HG02840 (cell line): Measurements from ENCODE around the gene ATP1B2.
"Not testable (repeated sequence)": the region's sequence is repeated elsewhere in the genome, so short reads cannot be mapped to it uniquely, and the experiment has no call there.

Experiments
- ATAC-seq: cut with Tn5 transposase; IDR thresholded peaks from one replicate; pipeline ENCODE4 v1.9.1; 2021; ENCODE audit warnings: mild to moderate bottlenecking, moderate library complexity, moderate number of reproducible peaks; ENCODE audit not compliant: unreplicated experiment, low FRiP score

Gene ATP1B2

DNA sequence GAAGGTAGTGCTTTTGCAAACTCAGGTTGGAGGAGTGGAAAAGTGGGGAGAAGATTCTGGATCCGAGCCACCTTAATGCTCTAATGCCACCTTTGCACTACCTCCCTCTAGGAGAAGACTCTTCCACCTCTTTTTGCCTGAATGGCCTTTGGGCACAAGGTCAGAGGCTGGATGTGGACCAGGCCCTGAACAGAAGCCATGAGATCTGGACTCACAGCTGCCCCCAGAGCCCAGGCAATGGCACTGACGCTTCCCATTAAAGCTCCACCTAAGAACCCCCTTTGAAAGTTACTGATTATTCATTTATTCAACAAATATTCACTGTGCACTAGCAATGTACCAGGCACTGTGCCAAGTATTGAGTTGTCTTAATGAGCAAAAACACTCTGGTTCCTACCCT lies 17.6 kb upstream of the ATP1B2 start:
- no peak for ATAC-seq

DNA sequence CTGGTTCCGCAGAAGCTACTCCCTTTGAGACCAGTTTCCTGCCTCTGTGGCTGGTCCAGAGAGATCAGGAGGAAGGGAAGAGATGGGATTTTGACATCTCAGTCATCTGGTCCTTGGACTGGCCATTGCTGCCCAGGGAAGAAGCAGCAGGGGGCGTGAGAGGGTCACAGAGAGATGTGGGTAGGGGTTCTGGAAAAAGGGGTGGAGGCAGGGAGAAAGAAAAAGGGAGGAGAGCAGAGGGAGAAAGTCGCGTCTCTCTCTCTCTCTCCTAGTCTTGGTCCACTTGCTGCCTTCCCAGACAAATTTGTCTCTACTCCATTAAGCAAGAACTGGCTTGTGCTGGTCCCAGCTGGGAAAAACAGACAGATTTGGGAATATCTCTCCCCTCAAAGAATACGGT lies 16.3 kb upstream of the ATP1B2 start:
- ATAC-seq, result no peak

DNA sequence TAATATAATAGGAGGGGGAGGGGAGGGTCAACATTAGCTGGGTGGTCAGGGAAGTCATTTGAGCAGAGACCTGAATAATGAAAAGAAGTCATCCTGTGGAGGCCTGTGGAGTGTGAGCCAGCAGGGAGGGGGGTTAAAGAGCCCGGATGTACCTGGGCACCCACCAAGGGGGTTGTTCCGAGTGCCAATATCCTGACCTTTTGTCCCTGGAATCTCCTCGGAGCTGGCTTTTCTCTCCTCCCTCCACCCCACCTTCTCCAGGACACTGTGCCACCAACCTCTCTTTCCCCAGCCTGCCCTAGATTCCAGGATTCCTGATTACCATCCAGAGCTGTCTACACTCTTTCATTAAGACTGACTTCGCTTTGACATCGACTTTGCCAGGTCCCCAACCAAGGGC lies 14.6 kb upstream of the ATP1B2 start:
- ATAC-seq, result no peak

DNA sequence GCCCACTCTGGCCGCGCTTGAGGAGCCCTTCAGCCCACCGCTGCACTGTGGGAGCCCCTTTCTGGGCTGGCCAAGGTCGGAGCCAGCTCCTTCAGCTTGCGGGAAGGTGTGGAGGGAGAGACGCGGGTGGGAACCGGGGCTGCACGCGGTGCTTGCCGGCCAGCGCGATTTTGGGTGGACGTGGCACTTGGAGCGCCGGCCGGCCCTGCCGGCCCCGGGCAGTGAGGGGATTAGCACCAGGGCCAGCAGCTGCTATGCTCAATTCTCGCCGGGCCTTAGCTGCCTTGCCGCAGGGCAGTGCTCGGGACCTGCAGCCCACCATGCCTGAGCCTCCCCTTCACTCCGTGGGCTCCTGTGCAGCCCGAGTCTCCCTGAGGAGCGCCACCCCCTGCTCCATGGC lies 9.9 kb upstream of the ATP1B2 start:
- no peak for ATAC-seq

DNA sequence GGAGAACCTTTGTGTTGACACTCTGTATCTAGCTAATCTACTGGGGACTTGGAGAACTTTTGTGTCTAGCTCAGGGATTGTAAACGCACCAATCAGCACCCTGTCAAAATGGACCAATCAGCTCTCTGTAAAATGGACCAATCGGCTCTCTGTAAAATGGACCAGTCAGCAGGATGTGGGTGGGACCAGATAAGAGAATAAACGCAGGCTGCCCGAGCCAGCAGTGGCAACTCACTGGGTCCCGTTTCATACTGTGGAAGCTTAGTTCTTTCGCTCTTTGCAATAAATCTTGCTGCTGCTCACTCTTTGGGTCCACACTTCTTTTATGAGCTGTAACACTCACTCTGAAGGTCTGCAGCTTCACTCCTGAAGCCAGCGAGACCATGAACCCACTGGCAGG lies 9.1 kb upstream of the ATP1B2 start:
- ATAC-seq, result not testable (repeated sequence)

DNA sequence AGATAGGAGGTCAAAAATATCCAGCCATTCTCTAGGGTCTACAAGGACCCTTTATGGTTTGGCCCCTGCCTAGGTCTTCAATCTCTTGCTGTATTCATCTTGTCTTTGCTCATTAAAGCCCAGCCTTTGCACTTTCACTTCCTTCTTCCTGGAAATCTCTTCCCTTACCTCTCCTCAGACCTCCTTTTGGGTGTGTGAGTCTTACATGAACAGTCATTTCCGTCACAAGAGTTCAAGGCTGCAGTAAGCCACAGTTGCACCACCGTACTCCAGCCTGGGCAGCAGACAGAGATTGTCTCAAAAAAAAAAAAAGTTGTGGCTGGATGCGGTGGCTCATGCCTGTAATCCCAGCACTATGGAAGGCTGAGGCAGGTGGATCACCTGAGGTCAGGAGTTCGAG lies 6.0 kb upstream of the ATP1B2 start:
- no peak for ATAC-seq

DNA sequence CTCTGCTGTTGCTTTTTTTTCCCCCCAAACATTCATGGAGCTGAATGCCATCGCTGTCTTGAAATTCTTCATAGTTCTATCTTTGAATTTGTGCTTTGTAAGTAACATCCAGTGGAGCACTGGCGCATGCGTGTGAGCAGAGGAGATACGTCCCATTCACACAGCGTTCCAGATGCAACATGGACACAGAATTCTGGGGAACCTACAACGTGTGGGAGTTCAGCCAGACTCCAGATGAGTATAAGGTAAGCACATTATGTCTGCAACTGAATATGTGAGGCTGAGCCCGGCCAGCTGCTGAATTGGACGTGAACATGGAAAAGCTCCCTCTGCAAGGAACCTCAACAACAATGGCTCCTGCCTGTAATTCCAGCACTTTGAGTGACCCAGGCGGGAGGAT lies 4.3 kb upstream of the ATP1B2 start:
- no peak for ATAC-seq

DNA sequence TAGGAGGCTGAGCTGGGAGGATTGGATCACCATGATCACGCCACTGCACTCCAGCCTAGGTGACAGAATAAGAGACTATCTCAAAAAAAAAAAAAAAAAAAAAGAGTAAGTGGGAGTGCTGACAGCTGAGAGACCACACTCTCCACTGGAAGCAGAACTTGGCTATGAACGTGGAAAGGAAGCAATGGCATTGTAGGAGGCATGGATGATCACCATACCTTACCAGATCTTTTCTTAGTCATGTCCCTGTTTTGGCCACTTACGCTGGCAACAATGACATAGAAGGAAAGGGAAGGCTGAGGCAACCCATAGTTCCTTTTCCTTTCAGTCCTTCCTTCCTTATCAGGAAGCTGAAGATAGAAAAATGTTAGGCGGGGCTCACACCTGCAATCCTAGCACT lies 3.7 kb upstream of the ATP1B2 start:
- no peak for ATAC-seq

DNA sequence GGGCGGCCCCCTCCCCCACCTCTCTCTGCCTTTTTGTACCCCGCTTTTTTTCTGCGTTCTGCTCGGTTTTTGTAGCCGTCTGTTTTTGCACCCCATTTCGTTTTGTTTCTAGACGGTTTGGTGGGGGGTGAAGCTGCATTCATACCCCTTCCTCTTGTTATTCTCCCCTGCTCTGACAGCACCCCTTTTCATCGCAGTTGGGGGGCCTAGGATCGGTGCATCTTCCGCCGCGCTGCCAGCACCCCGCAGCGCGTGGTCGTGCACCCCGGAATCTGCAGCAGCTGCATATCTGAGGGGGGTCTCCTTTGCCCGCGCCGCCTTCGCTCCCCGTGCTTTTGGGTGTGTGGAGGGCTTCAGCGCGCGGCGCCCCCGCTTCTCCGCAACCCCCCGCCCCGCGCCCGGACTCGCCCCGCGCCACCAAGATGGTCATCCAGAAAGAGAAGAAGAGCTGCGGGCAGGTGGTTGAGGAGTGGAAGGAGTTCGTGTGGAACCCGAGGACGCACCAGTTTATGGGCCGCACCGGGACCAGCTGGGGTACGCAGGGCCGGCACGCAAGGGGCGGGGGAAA lies 455 bp downstream of the ATP1B2 start:
- ATAC-seq, result no peak

DNA sequence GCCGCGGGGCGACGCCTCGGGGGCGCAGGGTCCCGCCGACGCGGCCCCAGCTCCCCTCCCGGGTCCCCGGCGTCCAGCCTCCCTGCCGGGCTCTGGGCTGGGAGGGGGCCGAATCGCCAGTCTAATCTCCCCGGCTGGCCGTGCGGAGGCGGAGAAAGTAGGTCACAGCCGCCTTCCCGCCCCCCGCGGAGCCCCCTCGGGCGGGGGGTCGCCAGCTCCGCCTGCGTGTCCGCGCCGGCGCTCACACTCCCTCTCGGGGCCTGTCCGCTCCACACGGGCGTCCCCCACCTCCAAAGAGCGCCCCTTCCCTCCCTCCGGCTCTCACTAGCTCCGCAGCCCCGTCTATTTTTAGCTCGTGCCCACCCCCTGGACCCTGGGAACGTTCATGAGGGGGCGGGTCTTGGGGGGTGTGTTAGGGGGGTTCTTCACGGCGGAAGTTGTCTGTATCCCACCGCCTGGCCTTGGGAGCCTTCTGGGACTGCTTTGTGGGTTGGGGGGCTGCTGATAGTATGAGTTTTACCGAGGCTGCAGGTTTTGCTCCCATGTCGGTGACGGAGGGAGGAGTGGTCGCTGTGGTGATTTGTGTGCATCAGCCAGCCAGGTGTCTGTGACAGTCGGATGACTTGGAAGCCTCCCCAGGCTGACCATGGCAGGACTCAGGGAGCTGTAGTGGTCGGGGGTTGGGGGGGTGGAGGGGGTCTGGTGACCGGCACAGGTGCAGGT lies 1.1 kb downstream of the ATP1B2 start:
- ATAC-seq, result no peak

DNA sequence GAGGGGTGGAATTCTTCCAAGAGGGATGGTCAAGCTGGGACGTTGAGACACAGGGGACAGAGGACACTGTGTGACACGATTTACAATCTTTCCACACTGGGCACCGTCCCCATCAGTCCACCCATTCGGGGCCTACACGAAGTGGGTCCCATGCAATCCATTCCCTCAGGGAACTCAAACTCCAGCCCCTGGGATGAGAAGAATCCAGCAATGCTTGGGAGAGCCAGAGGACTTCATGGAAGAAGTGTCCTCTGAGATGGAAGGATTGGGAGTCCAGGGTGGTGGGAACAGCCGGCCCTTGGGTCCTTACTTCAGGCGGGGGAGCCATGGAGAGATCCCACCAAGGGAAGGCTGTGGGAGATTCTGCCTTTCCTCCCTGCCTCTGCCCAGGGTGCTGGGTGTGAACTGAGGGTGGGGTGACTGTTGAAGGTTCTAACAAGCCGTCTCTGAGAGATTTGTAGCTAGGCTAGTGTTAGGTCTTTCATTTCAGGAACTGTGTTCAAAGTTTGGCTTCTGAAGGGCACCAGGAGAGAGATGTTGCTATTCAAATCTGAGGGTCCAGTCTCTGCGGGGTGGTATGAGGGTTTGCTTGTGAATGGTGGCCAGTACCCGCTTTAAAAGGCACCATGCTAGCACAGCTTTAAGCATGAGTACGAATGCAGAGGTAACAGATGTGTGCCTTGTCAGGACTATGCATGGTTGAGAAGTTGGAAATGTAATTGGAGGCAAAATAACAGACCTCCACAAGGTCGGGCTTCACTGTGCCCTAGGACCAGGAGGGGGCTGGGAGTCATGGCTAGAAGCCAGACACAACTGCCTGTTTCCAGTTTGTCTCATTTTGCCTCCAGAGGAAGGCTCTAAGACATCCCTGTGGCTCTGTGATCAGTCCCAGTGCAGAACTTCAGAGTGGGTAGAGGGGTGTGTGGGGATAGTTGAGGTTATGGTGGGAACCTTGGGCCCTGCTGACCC lies 1.9 kb downstream of the ATP1B2 start:
- no peak for ATAC-seq

DNA sequence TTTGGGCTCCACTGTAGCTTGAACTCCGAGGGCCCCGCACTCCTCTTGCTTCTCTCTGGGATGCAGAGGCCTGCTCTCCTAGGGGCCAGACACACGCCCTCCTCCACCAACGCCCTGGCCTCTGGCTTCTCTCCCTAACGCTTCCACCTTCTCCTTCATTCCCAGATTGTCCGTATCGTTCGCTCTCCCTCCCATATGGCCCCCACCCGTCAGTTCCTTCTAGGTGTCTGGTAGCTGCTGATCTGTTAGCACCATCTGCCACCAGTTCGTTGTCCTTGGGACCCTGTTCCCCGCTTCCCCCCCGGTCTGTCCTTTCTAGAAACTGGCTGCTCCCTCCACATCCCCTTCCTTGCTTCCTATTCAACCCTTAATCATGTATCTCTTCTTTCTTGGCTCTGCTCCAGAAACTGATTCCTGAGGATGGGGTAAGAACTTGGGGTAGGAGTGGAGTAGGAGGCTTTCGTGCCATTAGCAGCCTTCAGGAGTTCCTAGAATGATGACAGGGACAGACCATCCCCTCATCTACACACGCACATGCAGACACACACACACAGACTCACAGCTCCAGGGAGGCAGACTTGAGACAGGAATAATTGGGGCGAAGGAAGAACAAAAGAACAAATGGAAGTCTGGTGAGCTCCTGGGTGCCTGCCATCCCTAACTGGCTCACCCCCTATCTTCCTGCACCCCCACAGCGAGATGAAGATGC lies 4.3 kb downstream of the ATP1B2 start:
- no peak for ATAC-seq

DNA sequence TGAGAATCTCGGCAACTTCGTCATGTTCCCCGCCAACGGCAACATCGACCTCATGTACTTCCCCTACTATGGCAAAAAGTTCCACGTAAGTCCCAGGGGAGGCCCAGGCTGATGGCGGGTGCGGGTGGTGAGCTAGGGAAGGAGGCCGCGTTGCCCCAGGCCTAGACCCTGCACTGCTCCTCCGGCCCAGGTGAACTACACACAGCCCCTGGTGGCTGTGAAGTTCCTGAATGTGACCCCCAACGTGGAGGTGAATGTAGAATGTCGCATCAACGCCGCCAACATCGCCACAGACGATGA lies 4.8 kb downstream of the ATP1B2 start:
- ATAC-seq, result no peak

DNA sequence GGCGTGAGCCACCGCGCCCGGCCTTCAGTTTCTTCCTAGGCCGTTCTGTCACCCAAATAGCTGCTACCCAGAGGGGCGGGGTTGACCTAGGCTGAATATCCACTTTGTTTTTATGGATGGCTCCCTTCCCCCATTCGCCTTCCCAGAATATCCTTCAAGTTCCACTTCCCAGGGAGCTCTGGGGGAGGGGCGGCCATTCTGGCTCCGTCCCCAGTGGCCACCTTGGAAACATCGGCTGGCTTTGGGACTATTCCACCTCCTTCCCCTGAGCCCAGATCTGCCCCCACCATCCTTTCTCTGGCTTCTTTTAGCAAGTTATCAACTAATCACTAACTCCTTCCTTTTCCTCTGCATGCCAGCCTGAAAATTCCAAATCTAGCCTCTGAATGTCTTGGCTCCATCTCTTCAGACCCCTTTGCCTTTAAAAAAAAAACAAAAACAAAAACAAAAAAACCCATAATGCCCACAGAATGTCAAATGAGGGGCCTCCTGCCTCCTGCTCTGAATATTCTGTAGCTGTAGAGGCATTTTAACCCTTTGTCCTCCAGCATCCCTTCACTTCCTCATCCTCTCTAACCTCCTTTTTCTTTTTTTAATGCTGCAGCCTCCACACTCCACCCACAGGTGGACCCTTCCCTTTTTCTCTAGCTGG lies 6.4 kb downstream of the ATP1B2 start:
- ATAC-seq, result no peak

DNA sequence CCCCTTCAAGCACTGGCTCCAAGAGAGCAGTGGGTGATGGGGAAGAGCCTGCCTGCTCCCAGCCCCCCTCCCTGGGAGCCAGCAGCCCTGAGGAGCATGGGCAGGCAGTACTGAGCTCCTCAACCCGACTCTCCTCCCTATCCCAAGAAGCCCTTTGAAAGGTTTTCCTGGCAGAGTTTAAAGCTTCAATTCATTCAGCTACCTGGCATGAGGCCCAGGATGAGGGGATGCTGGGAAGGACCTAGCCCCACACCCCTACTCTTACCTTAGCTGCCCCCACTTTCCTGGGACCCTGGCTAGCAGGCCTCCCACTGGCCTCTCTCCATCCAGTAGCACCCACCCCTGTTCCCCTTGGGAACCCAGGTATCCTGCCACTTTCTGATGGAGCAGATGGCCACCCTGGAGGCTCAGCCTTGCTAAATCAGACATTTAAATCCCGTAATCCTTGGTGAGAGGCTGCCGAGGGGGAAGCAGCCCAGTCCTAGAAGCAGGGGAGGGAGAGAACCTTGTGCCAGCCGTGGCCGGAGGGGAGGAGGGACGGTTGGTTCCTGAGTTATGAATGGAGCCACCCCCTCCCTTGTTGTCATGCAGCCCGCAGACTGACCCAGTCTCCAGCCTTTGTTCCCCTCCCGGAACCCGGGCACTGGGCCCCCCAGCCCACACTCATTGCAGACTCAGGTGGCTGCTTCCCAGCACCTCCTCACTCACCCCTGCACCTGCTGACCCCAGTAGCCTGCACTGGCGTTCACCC lies 17.1 kb downstream of the ATP1B2 start:
- ATAC-seq, result no peak

DNA sequence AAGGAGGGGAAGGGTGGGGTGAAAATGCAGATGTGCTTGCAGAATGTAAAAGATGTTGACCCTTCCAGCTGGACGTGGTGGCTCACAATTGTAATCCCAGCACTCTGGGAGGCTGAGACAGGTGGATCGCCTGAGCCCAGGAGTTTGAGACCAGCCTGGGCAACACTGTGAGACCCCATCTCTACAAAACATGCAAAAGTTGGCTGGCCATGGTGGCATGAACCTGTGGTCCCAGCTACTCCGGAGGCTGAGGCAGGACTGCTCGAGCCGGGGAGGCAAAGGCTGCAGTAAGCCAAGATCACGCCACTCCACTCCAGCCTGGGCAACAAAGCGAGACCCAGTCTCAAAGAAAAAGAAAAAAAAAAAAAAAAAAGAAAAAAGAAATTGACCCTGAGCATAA lies 17.8 kb downstream of the ATP1B2 start:
- ATAC-seq, result no peak

DNA sequence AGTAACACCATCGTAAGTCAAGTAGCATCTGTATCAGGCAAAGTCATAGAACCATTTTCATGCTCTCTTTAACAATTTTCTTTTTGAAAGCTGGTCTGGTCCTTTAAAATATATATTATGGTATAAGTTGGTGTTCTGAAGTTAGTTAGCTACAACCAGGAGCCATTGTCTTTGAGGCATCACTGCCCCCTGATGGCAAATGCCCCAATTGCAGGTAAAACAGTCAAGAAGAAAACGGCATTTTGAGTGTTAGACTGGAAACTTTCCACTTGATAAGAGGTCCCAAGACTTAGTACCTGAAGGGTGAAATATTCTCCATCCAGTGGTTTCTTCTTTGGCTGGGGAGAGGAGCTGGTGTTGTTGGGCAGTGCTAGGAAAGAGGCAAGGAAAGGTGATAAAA lies 22.5 kb downstream of the ATP1B2 start:
- ATAC-seq, result no peak

DNA sequence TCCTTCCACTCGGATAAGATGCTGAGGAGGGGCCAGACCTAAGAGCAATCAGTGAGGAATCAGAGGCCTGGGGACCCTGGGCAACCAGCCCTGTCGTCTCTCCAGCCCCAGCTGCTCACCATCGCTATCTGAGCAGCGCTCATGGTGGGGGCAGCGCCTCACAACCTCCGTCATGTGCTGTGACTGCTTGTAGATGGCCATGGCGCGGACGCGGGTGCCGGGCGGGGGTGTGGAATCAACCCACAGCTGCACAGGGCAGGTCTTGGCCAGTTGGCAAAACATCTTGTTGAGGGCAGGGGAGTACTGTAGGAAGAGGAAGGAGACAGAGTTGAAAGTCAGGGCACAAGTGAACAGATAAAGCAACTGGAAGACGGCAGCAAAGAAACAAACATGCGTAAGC lies 24.2 kb downstream of the ATP1B2 start:
- ATAC-seq, result no peak

DNA sequence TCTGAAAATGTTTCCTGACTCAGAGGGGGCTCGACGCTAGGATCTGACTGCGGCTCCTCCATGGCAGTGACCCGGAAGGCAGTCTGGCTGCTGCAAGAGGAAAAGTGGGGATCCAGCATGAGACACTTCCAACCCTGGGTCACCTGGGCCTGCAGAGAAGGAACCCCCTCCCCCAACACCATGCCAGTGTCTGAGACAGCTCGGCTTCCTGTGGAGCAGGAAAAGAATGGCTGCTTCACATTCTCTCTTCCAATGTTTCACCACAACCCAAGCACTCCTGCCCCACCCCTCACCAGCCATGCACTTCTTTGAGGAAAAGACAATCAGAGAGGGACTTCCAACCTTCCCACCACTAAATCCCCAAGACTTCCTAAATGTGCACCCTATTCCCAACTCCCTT lies 25.8 kb downstream of the ATP1B2 start:
- no peak for ATAC-seq
